Fibroblast of lung (primary cell): ENCODE data around the gene TAF8. TPM values are rescaled to one million over a fixed set of nuclear protein-coding genes. Genes with fewer than 3 reads are reported as not detected.

ENCODE experiments used
- DNase-seq, 2 donors: peaks; one replicate each; pipeline versions ENCODE4 v3.0.0 to v3.0.0-alpha.2; 2010; ENCODE audit warnings: low read depth in 2 of 2
- H2AFZ ChIP-seq: 2 replicates; pipeline ENCODE4 v1.5.1; 2012; ENCODE audit warnings: low read length, control low read depth, inconsistent platforms
- H3K27ac ChIP-seq: 2 replicates; pipeline ENCODE4 v1.5.1; 2011; ENCODE audit warnings: low read length, control low read depth; ENCODE audit not compliant: insufficient read depth
- H3K27me3 ChIP-seq: 2 replicates; pipeline ENCODE4 v1.5.1; 2011; ENCODE audit warnings: mild to moderate bottlenecking, low read length; ENCODE audit not compliant: control insufficient read depth, insufficient read depth
- H3K36me3 ChIP-seq: 2 replicates; pipeline ENCODE4 v1.5.1; 2011; ENCODE audit warnings: low read length; ENCODE audit not compliant: control insufficient read depth, insufficient read depth
- H3K4me1 ChIP-seq: 2 replicates; pipeline ENCODE4 v1.5.1; 2011; ENCODE audit warnings: low read length; ENCODE audit not compliant: control insufficient read depth, insufficient read depth; ENCODE audit errors: extremely low read depth
- H3K4me2 ChIP-seq: 2 replicates; pipeline ENCODE4 v1.5.1; 2011; ENCODE audit warnings: low read length, control low read depth; ENCODE audit not compliant: insufficient read depth; ENCODE audit errors: extremely low read depth
- H3K4me3 ChIP-seq, 4 experiments: fragments of 200-600 bp in 1 of 4; sonication (generic) in 1 of 4; replicated peaks in 1 of 4; 2 replicates each; pipeline ENCODE4 v1.5.1; 2011 to 2016; ENCODE audit warnings: low read length in 4 of 4, low read depth in 3 of 4, mild to moderate bottlenecking in 3 of 4, control low read depth in 2 of 4, inconsistent platforms in 1 of 4, mixed read lengths in 1 of 4; ENCODE audit not compliant: insufficient read depth in 1 of 4; ENCODE audit errors: control extremely low read depth in 1 of 4
- H3K79me2 ChIP-seq: 2 replicates; pipeline ENCODE4 v1.5.1; 2012; ENCODE audit warnings: mild to moderate bottlenecking, low read length, inconsistent platforms; ENCODE audit not compliant: control insufficient read depth, insufficient read depth
- H3K9ac ChIP-seq: 2 replicates; pipeline ENCODE4 v1.5.1; 2011; ENCODE audit warnings: mild to moderate bottlenecking, low read length, control low read depth; ENCODE audit not compliant: insufficient read depth
- H3K9me3 ChIP-seq: 2 replicates; pipeline ENCODE4 v1.5.1; 2012; ENCODE audit warnings: low read depth, low read length; ENCODE audit not compliant: control insufficient read depth, insufficient read depth
- H4K20me1 ChIP-seq: 2 replicates; pipeline ENCODE4 v1.5.1; 2011; ENCODE audit warnings: low read length; ENCODE audit not compliant: control insufficient read depth, insufficient read depth; ENCODE audit errors: extremely low read depth
- EZH2 ChIP-seq: IDR thresholded peaks from 2 replicates; pipeline ENCODE4 v1.5.1; 2012; ENCODE audit warnings: low read length, control low read depth, mild to moderate bottlenecking; ENCODE audit errors: missing control alignments
- polyA plus RNA-seq, 2 donors: library from polyadenylated mRNA; depleted of rRNA in 1 of 2; stranded (reverse) in 1 of 2; unstranded in 1 of 2; fragments of >200 nt; gene quantifications; 2 replicates each; pipeline ENCODE4 v1.2.1, GENCODE V29; 2011 to 2012; ENCODE audit warnings: missing spikeins in 1 of 2
- total RNA-seq: library from RNA; depleted of rRNA; stranded (reverse); fragments of >200 nt; gene quantifications from 2 replicates; pipeline ENCODE4 v1.2.1, GENCODE V29; 2014
- TF ChIP-seq, protein P1 (sequence below), 2 donors: IDR thresholded peaks in 1 of 2; conservative IDR thresholded peaks in 1 of 2; 1 replicate in 1 of 2; 2 replicates in 1 of 2; pipeline ENCODE4 v1.5.1; 2011 to 2012; ENCODE audit warnings: low read length in 2 of 2, control low read depth in 1 of 2, inconsistent platforms in 1 of 2, low read depth in 1 of 2, mild to moderate bottlenecking in 1 of 2

Gene TAF8
- total and polyA plus RNA-seq, 2 donors (not counting 1 experiment from before 2014, with no cell fraction given): 13.9 to 14.0 TPM

- no peaks in the 10 kb centered on the region for H3K79me2 ChIP-seq
- no peaks in the 10 kb centered on the region for H3K27me3 ChIP-seq
- H3K36me3 ChIP-seq: no peaks in the 10 kb centered on the region
- H3K4me2 ChIP-seq: no peak overlapping the region
- H3K27ac ChIP-seq: no peak overlapping the region
- no peak for DNase-seq
- no peaks in the 10 kb centered on the region for H4K20me1 ChIP-seq
- TF ChIP-seq, protein P1, sequence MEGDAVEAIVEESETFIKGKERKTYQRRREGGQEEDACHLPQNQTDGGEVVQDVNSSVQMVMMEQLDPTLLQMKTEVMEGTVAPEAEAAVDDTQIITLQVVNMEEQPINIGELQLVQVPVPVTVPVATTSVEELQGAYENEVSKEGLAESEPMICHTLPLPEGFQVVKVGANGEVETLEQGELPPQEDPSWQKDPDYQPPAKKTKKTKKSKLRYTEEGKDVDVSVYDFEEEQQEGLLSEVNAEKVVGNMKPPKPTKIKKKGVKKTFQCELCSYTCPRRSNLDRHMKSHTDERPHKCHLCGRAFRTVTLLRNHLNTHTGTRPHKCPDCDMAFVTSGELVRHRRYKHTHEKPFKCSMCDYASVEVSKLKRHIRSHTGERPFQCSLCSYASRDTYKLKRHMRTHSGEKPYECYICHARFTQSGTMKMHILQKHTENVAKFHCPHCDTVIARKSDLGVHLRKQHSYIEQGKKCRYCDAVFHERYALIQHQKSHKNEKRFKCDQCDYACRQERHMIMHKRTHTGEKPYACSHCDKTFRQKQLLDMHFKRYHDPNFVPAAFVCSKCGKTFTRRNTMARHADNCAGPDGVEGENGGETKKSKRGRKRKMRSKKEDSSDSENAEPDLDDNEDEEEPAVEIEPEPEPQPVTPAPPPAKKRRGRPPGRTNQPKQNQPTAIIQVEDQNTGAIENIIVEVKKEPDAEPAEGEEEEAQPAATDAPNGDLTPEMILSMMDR (conservative IDR thresholded peaks at IDR 0.05 in 1 of 2, IDR thresholded peaks at IDR 0.05 in 1 of 2; ENCODE audit: low read depth in 1 of 2, low read length in 2 of 2): no peak
- TF ChIP-seq EZH2: no peak
- no peak overlapping the region for H2AFZ ChIP-seq
- no peak overlapping the region for H3K4me3 ChIP-seq
- no peaks in the 10 kb centered on the region for H3K9me3 ChIP-seq
- no peak overlapping the region for H3K9ac ChIP-seq
- peaks cover 10% of the 10 kb centered on the region for H3K4me1 ChIP-seq
These were observed 44.8 kb downstream of the TAF8 start for GRCh38 chr6:42095094-42095493.

DNA sequence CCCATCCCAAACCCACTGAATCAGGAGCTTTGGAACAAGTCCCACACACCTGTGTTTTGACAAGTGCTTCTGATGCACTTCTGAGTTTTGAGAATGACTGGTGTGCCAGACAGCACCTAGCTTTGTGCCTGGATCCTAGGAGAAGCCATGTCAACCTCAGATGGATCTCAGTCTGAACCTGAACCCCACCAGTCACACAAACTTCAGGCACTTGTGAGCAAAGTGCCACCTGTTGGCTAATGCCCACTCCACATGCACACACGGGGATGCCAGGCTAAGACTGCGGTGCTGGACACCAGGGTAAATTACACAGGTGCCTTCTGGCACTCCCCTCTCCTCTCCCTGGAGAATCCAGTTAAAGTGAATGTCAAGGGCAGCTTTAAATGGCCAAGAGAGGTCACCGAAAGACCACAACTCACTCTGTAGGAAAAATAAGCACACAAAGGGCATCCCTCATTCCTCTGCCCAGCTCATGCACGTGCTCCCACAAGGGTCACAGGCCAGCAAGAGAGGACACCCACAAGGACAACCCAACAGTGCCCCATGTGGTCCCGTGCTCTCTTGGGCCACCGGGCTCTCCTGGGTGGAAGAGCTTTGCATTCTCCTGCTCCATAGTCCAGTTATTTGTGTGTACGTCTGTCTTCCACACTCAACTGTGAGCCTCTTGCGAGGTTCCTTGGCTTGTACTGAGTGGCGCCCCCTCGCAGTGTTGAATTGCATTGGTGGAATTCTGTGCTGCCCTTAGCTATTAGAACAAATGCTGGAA, 45.6 kb downstream of the TAF8 start:
- Histone ChIP-seq H2AFZ (no peak overlapping the region), H4K20me1 (no peaks in the 10 kb centered on the region), H3K4me1 (peaks cover 13% of the 10 kb centered on the region), H3K27ac (no peak overlapping the region), H3K9me3 (no peaks in the 10 kb centered on the region), H3K27me3 (no peaks in the 10 kb centered on the region), H3K4me2 (no peak overlapping the region), H3K36me3 (no peaks in the 10 kb centered on the region), H3K79me2 (no peaks in the 10 kb centered on the region), H3K9ac (no peak overlapping the region), H3K4me3 (no peak overlapping the region)
- no peak for DNase-seq
- TF ChIP-seq, protein P1 (conservative IDR thresholded peaks at IDR 0.05 in 1 of 2, IDR thresholded peaks at IDR 0.05 in 1 of 2; ENCODE audit: low read depth in 1 of 2, low read length in 2 of 2): peak in 1 of 2 donors; percentile 22
- TF ChIP-seq EZH2: no peak

DNA sequence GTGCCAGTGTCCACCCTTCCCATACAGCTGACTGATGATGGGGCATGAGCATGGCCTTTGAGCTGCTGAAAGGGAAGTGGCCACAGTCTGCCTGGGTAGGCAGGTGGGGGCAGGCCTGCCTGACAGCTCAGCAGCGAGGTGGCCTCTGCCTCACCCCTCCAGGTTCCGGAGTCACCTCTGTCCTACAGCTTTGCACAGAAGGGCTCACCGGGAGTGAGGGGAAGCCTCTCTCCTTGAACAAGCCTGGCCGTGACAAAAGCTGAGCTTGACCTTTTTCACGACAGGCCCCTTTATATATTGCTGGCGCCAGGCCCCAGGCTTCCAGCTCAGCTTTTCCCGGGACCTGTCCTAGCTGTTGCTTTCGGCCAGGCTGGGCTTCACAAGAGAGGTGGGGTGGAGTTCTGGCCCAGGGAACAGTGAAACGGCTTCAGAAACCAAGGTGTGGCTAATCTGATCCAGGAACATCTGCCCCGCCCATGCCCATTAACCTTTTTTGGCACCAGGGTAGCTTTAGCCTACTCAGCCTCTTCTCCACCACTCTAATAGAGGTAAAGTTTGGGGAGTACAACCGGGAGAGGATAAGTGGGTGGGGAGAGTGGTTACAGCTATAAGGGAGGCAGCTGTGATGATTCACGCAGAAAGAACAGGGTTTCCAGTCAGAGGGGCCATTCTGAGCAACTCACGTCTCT, 49.2 kb downstream of the TAF8 start:
- Histone ChIP-seq H3K27ac (peak overlapping the region; percentile 92), H3K4me2 (no peak overlapping the region), H3K9ac (peak overlapping the region; percentile 45), H2AFZ (no peak overlapping the region), H3K4me1 (peaks cover 19% of the 10 kb centered on the region), H3K27me3 (no peaks in the 10 kb centered on the region), H3K36me3 (no peaks in the 10 kb centered on the region), H3K9me3 (no peaks in the 10 kb centered on the region), H4K20me1 (no peaks in the 10 kb centered on the region), H3K79me2 (no peaks in the 10 kb centered on the region), H3K4me3 (no peak overlapping the region)
- no peak for TF ChIP-seq EZH2
- TF ChIP-seq, protein P1 (conservative IDR thresholded peaks at IDR 0.05 in 1 of 2, IDR thresholded peaks at IDR 0.05 in 1 of 2; ENCODE audit: low read depth in 1 of 2, low read length in 2 of 2): no peak
- peak; percentile 79 to 85 for DNase-seq
